ENCODE data around the gene PTPRK. TPM values are rescaled to one million over a fixed set of nuclear protein-coding genes. Genes with fewer than 3 reads are reported as not detected.

PTPRK gene
- total and polyA plus RNA-seq, 8 donors: 57.0 to 90.4 (median 78.6) TPM

DNA sequence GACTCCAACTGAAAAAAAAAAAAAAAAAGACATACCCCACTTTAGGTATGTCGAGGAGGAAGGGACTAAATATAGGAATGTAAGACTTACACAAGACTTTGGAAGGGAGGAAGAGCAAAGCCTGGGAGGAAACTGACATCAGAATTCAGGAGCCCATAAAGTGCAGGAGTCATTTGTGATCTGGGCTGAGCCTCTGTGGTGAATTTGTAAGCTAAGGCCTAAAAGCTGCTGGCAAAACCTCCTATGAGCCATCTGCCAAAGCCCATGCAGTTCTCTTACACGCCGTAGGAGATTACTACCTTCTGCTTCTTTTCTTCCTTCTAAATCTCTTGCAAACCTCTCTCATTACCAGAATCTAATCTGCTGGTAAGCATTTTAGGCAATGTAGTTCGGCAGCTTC is 567.6 kb downstream of the PTPRK start:
- Histone ChIP-seq H3K27ac (no peak overlapping the region), H3K36me3 (no peaks in the 10 kb centered on the region), H3K9me3 (no peaks in the 10 kb centered on the region), H3K4me3 (no peak overlapping the region), H3K4me1 (no peaks in the 10 kb centered on the region), H3K27me3 (no peaks in the 10 kb centered on the region)
- intact Hi-C loops (cut with DNase I): no loop called here
- DNase-seq: no peak
- TF ChIP-seq CTCF (IDR thresholded peaks at IDR 0.05): no peak
- no peak for ATAC-seq

- ATAC-seq (no peak), DNase-seq (no peak)
- Histone ChIP-seq H3K27me3 (no peaks in the 10 kb centered on the region), H3K27ac (no peak overlapping the region), H3K4me3 (no peak overlapping the region), H3K9me3 (no peaks in the 10 kb centered on the region), H3K4me1 (no peaks in the 10 kb centered on the region), H3K36me3 (no peaks in the 10 kb centered on the region)
- TF ChIP-seq CTCF (IDR thresholded peaks at IDR 0.05): no peak
- intact Hi-C loops (cut with DNase I): no loop called here
These were observed 568.2 kb downstream of the PTPRK start for GRCh38 chr6:127952176-127952575.

GRCh38 chr6:127951172-127951917 is 569.1 kb downstream of the PTPRK start:
- Histone ChIP-seq H3K27me3 (no peaks in the 10 kb centered on the region), H3K4me1 (no peaks in the 10 kb centered on the region), H3K4me3 (no peak overlapping the region), H3K36me3 (no peaks in the 10 kb centered on the region), H3K27ac (no peak overlapping the region), H3K9me3 (no peaks in the 10 kb centered on the region)
- intact Hi-C loops (cut with DNase I): no loop called here
- no peak for ATAC-seq
- no peak for TF ChIP-seq CTCF (IDR thresholded peaks at IDR 0.05)
- DNase-seq: no peak

GRCh38 chr6:127950566-127951145 is 569.7 kb downstream of the PTPRK start:
- no peak for ATAC-seq
- Histone ChIP-seq H3K36me3 (no peaks in the 10 kb centered on the region), H3K9me3 (no peaks in the 10 kb centered on the region), H3K4me1 (no peaks in the 10 kb centered on the region), H3K4me3 (no peak overlapping the region), H3K27ac (no peak overlapping the region), H3K27me3 (no peaks in the 10 kb centered on the region)
- DNase-seq: no peak
- intact Hi-C loops (cut with DNase I): no loop called here
- TF ChIP-seq CTCF (IDR thresholded peaks at IDR 0.05): no peak

GRCh38 chr6:127949251-127949650 is 571.1 kb downstream of the PTPRK start:
- DNase-seq (no peak), ATAC-seq (no peak)
- intact Hi-C loops (cut with DNase I): no loop called here
- no peak overlapping the region for H3K4me3 ChIP-seq
- TF ChIP-seq CTCF (IDR thresholded peaks at IDR 0.05): no peak
- H3K4me1 ChIP-seq: no peaks in the 10 kb centered on the region
- no peak overlapping the region for H3K27ac ChIP-seq
- H3K9me3 ChIP-seq: no peaks in the 10 kb centered on the region
- no peaks in the 10 kb centered on the region for H3K36me3 ChIP-seq
- H3K27me3 ChIP-seq: no peaks in the 10 kb centered on the region

Measured in left lung (tissue), 10 donors.